Mammary epithelial cell (primary cell): ENCODE measurements around the gene ABCA1.

Source experiments
- CTCF ChIP-seq, 2 donors: IDR thresholded peaks in 1 of 2; conservative IDR thresholded peaks in 1 of 2; 2 replicates each; pipeline ENCODE4 v1.5.1; 2011 to 2012; ENCODE audit warnings: inconsistent platforms in 2 of 2, low read length in 2 of 2, mild to moderate bottlenecking in 2 of 2, control low read depth in 1 of 2, low read depth in 1 of 2; ENCODE audit not compliant: insufficient read depth in 1 of 2; ENCODE audit errors: extremely low read depth in 1 of 2
- EZH2 ChIP-seq: IDR thresholded peaks from 2 replicates; pipeline ENCODE4 v1.6.1; 2012; ENCODE audit warnings: low read length, inconsistent platforms, borderline replicate concordance

- TF ChIP-seq CTCF (conservative IDR thresholded peaks at IDR 0.05 in 1 of 2, IDR thresholded peaks at IDR 0.05 in 1 of 2; ENCODE audit: extremely low read depth in 1 of 2, insufficient read depth in 1 of 2, low read depth in 1 of 2, low read length in 2 of 2): no peak
- no peak for TF ChIP-seq EZH2
Measured at GRCh38 chr9:104876587-104876986, 51.4 kb downstream of the ABCA1 start.
